CD4-positive, alpha-beta T cell treated with Interleukin-21 for 1 hour (primary cell): ENCODE results near the gene HTT.
A peak's percentile ranks its signal among the peaks of the same experiment; 100 is the strongest.

ENCODE experiments used
- DNase-seq: peaks from one replicate; pipeline ENCODE4 v3.0.0-alpha.2; 2020

Gene HTT

DNA sequence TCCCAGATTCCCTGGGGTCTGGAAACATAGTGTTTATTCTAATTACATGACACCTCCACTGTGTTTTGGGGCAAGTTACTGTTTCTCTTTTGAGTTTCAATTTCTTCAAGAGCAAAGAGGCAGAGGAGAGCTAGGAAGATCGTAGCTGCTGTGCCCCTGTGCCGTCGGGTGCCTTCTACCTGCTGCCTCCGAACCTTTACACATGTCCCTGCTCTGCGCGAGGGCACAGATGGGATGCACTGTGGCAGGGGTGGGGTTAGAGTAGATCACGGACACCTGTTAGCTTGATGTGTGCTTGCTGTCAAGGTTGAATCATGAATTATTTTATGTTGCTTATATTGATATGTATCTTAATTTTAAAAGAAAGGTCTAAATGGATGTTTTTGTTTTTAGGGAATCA lies 103.4 kb downstream of the HTT start:
- DNase-seq, result no peak

DNA sequence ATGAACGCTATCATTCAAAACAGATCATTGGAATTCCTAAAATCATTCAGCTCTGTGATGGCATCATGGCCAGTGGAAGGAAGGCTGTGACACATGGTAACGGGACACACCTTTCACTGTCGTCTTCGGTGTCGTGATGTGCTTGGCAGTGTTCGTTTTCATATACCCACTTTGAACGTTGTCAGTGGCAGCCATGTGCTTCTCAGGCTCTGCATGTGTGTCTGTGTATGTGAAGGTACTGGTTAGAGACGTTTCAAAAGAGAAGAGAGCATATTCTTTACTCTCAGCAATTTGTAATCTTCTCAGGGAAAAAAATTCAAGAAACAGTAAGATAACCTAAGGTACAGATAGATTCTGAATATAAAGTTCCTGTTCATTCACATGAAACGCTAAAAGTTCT lies 103.9 kb downstream of the HTT start:
- DNase-seq, result no peak

DNA sequence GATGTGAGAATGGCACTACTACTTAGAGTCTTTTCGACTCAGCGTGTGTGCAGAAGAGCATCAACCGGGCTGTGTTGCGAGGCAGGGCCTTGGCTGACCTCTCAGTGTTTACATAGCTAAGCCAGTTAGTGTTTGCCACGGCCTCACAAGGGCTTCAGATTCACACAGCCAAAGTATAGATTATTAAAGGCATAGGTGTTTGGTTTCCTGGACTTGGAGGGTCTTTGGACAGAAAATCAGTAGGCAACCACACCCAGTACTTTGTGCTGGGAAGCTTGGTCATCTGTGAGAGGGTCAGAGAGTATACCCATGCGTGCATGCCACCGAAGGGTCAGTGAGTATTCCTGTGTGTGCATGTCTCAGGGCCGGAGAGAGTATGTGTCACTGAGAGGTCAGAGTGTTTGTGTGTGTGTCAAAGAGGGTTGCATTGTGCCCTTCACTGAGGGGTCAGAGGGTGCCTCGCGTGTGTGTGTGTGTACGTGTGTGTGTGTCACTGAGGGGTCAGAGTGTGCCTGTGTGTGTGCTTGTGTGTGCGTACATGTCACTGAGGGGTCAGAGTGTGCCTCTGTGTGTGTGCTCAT lies 104.7 kb downstream of the HTT start:
- DNase-seq, result no peak

GRCh38 chr4:3183008-3183407 lies 108.5 kb downstream of the HTT start:
- DNase-seq, result no peak

GRCh38 chr4:3184725-3185124 lies 110.2 kb downstream of the HTT start:
- no peak for DNase-seq

DNA sequence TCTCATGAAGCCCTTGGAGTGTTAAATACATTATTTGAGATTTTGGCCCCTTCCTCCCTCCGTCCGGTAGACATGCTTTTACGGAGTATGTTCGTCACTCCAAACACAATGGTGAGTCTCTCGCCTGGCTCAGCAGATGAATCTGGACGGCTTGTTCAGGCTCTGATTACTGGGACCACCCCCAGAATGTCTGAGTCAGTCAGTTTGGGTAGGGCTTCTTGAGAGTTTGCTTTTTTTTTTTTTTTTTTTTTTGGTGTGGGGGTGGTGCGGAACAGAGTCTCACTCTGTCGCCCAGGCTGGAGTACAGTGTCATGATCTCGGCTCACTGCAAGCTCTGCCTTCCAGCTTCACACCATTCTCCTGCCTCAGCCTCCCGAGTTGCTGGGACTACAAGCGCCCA lies 112.1 kb downstream of the HTT start:
- DNase-seq, result no peak

DNA sequence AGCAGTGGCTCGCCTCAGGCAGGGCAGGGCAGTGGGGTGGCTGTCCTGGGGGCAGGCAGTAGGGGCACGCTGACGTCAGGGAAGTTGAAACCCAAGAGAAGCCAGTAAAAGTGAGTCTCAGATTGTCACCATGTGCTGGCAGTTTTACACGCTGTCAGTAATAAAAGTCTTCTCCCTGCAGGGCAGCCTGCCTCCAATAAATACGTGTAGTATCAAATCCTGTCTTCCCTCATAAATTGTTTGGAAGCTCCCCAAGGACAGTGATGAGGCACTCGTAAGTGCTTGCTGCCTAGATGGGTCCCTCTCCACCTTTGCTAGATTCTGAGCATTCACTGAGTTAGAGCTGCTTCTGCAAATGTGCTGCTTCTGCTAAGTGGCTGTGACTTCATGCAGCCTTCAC lies 113.6 kb downstream of the HTT start:
- DNase-seq, result no peak

DNA sequence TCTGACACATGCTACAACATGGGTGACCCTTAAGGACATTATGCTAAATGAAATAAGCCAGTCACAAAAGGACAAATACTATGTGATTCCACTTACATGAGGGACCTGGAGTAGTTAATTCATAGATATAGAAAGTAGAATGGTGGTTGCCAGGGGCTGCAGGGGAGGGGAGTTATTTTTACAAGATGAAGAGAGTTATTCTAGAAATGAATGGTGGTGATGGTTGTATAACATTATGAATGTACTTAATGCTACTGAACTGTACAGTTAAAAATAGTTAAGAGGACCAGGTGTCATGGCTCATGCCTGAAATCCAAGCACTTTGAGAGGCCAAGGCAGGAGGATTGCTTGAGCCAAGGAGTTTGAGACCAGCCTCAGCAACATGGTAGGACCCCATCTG lies 115.0 kb downstream of the HTT start:
- DNase-seq, result no peak

DNA sequence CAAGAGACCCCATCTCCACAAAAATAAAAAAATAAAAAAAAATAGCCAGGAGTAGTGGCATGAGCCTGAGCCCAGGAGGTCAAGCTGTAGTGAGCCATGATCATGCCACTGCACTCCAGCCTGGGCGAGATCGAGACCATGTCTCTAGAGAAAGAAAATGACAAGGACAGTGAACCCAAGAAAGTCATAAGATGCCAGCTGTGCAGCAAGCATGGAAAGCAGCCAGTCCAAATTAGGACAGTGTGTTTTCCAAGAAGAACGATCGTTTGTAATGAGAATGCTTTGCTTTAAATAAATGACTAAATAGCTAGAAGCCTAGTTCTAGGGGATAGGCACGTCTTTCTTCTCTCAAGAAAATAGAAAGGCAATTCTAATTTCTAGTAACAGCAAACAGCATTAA lies 116.1 kb downstream of the HTT start:
- DNase-seq, result no peak

DNA sequence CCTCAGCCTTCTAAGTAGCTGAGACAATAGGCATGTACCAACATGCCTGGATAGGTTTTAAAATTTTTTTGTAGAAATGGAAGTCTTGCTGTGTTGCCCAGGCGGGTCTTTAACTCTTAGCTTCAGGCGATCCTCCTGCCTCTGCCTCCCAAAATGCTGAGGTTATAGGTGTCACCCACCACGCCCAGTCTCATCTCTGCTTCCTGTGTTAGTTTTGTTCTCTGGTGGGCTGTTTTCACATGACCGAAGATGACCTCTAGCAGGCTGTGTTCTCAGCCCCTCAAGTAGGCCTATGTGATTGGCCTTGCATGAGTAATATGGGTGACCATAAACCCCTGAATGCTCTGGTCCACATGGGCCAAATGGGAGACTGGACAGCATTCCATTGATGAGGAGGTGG lies 117.7 kb downstream of the HTT start:
- DNase-seq, result peak; percentile 55

DNA sequence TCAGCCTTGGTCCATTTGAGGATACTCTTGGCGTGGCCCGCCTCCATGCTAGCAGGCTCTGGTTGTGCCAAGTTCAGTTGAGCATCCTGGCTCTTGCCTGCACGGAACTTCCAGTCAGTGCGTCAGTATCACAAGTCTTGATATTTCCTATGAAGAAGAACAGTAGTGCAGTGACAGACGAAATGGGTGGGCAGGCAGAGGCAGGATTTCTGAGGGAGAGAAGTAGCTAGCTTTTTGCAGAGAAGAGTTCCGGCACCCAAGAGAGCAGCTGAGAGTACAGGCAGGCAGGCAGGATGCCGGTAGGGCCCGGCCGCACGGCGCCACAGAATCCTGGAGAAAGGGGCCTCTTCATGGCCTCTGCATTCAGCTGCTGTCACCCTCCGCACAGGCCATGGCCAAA lies 118.3 kb downstream of the HTT start:
- DNase-seq, result no peak

DNA sequence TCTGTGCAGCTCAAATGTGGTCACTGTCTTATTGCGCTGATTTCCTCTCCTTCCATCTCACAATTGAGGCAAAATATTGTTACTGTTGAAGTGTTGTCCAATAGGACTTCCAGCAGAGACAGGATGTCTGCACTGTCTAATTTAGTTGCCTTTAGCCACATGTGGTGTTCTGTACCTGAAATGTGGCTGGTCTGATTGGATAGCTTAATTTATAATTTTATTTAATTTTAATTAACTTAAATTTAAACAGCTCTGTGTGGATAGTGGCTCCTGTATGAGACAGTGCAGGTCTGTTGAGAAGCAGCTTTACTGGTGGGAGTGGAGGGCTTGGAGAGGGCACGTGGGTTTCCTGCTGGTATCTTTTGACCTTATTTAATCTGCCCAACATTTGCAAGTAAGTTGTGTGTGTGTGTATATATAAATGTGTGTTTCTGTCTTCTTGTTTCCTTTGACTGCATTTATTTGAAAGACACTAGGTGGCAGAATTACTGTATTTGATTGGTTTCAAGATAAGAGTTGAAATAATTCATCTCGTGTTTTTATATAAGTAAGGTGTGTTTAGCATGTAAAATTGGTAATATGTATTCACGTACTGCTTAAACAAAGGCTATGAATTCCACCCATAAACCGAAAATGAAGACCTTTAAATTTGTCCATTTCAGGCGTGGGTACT lies 119.2 kb downstream of the HTT start:
- peak; percentile 51 for DNase-seq

DNA sequence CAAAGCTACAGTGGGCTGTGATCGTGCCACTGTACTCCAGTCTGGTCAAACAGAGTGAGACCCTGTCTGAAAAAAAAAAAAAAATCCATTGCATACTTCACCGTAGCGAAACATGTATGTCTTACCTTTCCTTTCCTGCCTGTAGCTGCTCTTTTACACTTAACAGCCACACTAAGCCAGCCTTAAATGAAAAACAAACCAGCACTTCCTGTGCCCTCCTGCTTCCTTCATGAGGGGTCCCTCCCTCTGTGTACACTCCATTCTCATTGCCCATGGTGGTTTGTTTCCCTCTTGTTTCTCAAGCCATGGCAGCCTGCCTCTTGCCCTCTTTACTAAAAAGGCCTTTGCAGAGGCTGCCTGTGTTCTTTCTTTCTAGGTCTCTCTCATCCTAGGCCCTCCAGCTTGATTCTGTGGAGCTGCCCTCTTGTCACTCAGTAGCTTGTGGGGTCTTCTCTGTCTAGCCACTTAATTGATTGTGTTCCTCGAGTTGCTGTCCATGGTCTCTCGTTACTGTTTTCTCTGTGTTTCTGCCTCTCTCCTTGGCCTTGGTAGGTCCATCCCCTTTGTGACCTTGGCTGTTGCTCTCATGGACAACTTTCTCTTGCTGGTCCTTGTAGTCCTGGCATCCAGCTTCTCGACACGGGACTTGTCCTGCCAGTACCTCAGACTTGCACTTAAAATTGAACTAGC lies 122.3 kb downstream of the HTT start:
- peak; percentile 27 for DNase-seq

- no peak for DNase-seq
Measured at GRCh38 chr4:3197366-3198105, 123.1 kb downstream of the HTT start.

GRCh38 chr4:3198906-3199305 lies 124.4 kb downstream of the HTT start:
- DNase-seq, result no peak

DNA sequence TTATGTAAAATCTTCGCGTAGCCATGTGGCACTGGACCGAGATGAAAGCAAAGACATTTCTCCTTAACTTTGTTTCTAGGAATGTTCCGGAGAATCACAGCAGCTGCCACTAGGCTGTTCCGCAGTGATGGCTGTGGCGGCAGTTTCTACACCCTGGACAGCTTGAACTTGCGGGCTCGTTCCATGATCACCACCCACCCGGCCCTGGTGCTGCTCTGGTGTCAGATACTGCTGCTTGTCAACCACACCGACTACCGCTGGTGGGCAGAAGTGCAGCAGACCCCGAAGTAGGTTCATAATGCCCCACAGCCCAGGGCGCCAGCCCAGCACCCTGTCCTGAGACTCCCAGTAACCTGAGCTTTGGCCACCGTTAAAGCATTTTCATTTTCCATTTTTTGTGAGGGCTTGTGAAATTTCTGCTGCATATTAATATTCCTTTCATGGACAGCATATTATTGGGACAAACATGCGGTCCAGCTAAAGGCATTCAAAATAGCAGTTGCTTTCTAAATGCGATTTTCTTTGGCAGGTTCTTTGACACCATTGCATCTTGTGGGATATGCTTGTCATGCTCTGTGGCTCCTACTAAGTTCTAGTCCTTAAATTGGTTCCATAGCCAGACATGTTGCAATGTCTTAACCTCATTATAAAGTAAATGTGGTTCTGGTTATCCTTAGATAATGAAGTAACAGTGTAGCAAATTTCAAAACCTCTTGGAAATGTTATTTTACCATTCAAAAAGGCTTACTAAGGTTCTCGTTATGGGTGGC lies 125.4 kb downstream of the HTT start:
- DNase-seq, result no peak

DNA sequence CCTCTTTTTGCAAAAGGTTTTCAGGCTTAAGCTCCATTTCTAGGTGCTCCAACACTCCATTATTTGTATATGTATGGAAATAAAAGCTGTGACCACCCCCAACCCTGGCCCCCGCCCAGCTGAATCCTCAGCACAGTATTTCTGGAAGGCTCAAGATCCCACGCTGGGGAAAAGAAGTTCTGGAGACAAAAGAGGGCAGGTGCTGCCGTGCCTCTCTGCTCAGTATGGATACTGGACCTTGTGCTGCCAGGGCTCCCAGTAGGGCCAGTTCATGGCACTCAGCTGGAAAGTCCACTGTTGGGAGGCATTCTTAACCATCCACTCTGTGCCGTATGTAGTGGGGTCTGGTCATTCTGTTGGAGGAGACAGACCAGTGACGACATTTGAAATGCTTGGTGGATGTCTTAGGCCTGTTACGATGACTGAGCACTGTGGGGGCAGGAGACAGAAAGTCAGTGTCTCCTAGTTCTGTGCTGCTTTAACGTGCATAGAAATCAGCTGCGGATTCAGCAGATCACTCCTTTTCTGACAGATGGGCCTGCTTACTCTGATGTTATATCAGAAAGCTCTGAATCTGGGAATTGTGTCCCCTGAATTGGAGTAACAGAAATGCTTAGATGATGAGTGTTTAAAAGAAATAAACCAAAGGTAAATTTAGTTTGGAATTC lies 126.1 kb downstream of the HTT start:
- no peak for DNase-seq

GRCh38 chr4:3201718-3202702 lies 127.5 kb downstream of the HTT start:
- DNase-seq, result peak; percentile 84

DNA sequence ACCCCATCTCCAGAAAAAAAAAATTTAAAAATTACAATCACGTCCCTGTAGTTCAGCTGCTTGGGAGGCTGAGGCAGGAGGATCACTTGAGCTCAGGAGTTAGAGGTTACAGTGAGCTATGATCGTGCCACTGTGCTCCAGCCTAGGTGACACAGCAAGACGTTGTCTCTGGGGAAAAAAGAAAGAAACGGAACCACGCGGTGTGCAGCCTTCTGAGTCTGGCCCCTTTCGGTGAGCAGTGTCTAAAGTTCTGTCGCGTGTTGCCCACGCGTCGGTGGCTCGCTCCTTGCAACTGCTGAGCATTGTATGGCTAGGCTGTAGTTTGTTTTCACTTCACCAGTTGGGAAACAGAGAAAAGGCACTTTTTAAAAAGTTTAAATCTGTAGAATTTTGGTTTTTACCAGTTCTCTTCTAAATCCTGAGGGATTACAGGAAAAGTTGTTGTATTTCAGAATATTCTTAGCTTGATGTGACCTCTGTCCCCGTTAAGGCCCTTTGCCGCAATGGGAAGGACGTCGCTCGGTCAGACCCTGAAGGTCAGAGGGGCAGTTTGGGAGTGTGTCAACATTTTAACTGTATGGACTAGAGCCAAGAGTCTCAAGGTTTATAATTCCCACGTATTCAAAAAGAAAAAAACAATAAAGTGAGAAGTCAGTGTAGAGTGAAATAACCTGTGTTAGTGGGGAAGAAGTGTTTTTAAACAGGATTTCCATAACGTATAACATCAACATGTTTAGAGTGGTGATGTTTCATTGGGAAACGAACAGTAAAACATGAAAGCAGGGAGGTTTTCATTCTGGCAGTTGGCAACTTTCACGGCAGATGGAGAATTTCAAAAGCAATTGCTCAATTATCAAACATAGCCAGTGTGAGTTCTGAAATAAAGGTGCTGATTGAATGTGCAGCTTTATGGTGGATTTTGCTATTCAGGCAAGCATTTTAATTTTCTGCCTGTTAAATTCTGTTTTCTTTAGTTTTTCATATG lies 128.6 kb downstream of the HTT start:
- peak; percentile 41 for DNase-seq

- no peak for DNase-seq
Measured at GRCh38 chr4:3203971-3204431, 129.5 kb downstream of the HTT start.
